Activated CD4-positive, alpha-beta T cell treated with anti-CD3 and anti-CD28 coated beads, Interleukin-10, Interleukin-2, amounts not matched to agents 100 ng/mL and 50 ng/mL, durations not matched to agents 16 hours and 8 hours (primary cell): Measurements from ENCODE around the gene CYP11A1.

ENCODE experiments used
- DNase-seq: peaks from one replicate; pipeline ENCODE4 v3.0.0-alpha.2; 2020

CYP11A1 gene

DNA sequence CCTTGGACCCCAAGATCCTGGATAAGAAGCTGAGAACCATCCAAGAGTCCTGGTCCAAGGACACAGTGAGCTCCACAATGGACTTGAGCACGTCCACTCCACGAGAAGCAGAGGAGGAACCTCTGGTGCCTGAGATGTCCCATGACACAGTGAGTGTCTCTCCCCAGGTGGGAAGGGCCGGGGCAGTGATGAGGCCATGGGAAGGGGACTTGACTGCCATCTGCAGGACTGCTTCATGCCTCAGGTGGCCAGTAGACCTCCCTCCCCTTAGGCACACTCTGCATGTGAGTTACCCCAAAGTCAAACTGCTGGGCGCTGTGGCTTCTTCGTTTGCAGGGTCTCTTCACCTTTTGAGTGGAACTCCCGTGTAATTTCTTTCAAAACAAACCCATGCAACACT, 71.6 kb downstream of the CYP11A1 start:
- DNase-seq = no peak

GRCh38 chr15:74294010-74294409, 73.4 kb downstream of the CYP11A1 start:
- DNase-seq = no peak

- no peak for DNase-seq
Measured at GRCh38 chr15:74293021-74293810, 74.2 kb downstream of the CYP11A1 start.

DNA sequence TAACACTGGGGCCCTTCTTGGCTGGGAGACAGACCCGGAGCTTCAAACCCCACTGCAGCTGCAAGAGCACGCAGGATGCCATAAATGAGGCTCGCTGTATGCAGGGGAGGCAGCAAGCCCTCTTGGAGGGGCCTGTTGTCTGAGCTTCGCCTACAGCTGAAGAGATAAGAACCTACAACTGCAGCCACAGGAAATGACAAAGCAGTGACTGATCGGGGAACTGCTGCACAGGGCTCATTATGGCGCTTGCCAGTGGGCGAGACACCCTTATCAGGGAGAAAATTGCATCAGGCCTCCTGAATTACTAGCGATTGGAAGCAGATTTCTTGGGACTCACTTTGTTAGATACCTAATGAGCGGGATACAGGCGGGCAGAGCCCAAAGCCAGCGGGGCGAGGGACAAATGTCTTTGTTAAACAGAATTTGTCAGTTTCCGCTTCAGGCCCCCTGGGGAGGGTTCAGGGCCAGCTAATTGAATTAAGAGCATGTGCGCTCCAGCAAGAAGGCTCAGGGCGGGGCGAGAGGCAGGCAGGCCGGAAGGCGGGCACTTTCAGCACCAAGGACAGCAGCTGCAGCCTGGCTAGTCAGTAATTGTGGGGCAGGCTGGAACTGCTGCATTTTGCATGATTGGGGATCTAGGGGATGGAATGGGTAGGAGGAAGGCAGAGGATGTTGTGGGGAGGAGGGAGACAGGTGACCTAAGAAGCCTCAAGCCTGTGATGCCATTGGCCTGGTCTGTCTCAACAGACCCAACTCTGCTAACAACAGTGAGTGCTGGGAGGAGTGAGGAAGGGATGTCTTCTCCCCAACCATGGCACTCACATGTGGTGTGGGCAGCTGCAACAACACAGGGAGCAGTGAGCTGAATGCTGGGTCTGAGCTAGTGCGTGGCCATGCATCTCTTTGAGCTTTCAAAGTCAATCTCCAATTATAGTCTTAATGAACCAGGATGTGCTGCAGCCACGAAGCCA, 76.1 kb downstream of the CYP11A1 start:
- peak; percentile 73 for DNase-seq

DNA sequence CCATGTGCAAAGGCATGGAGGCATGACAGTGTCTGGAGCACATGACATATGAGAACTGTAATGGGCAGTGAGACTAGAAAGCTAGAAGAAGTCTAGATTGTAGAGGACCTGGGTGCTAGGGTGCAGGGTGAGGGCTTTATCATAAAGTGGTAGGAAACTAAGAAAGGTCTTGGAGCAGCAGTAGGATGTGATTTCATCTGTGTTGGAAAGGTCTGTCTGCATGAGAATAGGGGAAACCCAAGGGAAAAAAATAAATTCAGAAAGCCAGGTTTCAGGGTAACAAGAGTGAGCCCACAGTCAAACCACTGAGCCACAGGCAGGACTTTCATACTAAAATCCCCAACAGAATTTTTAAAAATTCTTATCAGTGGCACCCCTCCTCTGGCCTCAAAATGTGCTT, 76.8 kb downstream of the CYP11A1 start:
- no peak for DNase-seq

- no peak for DNase-seq
Measured at GRCh38 chr15:74289671-74290070, 77.8 kb downstream of the CYP11A1 start.
